PC-3 (cell line): ENCODE data around the gene MID2.

Experiments used
- EZH2phosphoT487 ChIP-seq: fragments of 300-600 bp; sonication (generic); IDR thresholded peaks from 2 replicates; pipeline ENCODE4 v1.6.1; 2018; ENCODE audit warnings: mild to moderate bottlenecking, antibody characterized with exemption, low read length, borderline replicate concordance
- TF ChIP-seq, protein P1 (sequence below): fragments of 300-600 bp; sonication (generic); conservative IDR thresholded peaks from 2 replicates; pipeline ENCODE4 v1.5.1; 2017; ENCODE audit warnings: antibody characterized with exemption, low read depth, mild to moderate bottlenecking, low read length

GRCh38 chrX:107935200-107935599 is 109.5 kb downstream of the MID2 start:
- TF ChIP-seq, protein P1, sequence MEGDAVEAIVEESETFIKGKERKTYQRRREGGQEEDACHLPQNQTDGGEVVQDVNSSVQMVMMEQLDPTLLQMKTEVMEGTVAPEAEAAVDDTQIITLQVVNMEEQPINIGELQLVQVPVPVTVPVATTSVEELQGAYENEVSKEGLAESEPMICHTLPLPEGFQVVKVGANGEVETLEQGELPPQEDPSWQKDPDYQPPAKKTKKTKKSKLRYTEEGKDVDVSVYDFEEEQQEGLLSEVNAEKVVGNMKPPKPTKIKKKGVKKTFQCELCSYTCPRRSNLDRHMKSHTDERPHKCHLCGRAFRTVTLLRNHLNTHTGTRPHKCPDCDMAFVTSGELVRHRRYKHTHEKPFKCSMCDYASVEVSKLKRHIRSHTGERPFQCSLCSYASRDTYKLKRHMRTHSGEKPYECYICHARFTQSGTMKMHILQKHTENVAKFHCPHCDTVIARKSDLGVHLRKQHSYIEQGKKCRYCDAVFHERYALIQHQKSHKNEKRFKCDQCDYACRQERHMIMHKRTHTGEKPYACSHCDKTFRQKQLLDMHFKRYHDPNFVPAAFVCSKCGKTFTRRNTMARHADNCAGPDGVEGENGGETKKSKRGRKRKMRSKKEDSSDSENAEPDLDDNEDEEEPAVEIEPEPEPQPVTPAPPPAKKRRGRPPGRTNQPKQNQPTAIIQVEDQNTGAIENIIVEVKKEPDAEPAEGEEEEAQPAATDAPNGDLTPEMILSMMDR = no peak
- TF ChIP-seq EZH2phosphoT487 = no peak
